OCI-LY1 (cell line): ENCODE results near the gene ING2.

Source experiments
- H2AFZ ChIP-seq: fragments of 200-600 bp; sonication (generic), shearing (Covaris generic); 2 replicates; pipeline ENCODE4 v1.6.0; 2014; ENCODE audit warnings: antibody characterized with exemption, mild to moderate bottlenecking, low read length
- H3F3A ChIP-seq: fragments of 200-600 bp; sonication (generic), shearing (Covaris generic); 2 replicates; pipeline ENCODE4 v1.6.0; 2014; ENCODE audit warnings: mild to moderate bottlenecking, antibody characterized with exemption, low read length, moderate library complexity; ENCODE audit not compliant: insufficient read depth
- H3K27ac ChIP-seq: fragments of 200-600 bp; sonication (generic); 2 replicates; pipeline ENCODE4 v1.5.1; 2014; ENCODE audit warnings: low read length, mixed run types, mild to moderate bottlenecking, low read depth; ENCODE audit not compliant: poor library complexity, severe bottlenecking
- H3K27me3 ChIP-seq: fragments of 200-600 bp; sonication (generic); 2 replicates; pipeline ENCODE4 v1.6.0; 2014; ENCODE audit warnings: antibody characterized with exemption, mild to moderate bottlenecking, low read length, moderate library complexity; ENCODE audit not compliant: insufficient read depth
- H3K36me3 ChIP-seq: fragments of 200-600 bp; sonication (generic); 2 replicates; pipeline ENCODE4 v1.6.1; 2014; ENCODE audit warnings: mild to moderate bottlenecking, antibody characterized with exemption, low read length, moderate library complexity, mixed read lengths; ENCODE audit not compliant: insufficient read depth
- H3K4me1 ChIP-seq: fragments of 200-600 bp; sonication (generic); 2 replicates; pipeline ENCODE4 v1.5.1; 2014; ENCODE audit warnings: mild to moderate bottlenecking, low read length, moderate library complexity; ENCODE audit not compliant: insufficient read depth, severe bottlenecking
- H3K4me2 ChIP-seq: fragments of 200-600 bp; sonication (generic), shearing (Covaris generic); 2 replicates; pipeline ENCODE4 v1.6.1; 2014; ENCODE audit warnings: low read length
- H3K4me3 ChIP-seq: fragments of 200-600 bp; sonication (generic); 2 replicates; pipeline ENCODE4 v1.5.1; 2014; ENCODE audit warnings: low read length, low read depth, mild to moderate bottlenecking, mixed read lengths; ENCODE audit not compliant: poor library complexity, severe bottlenecking
- H3K79me2 ChIP-seq: fragments of 200-600 bp; shearing (Covaris generic); 2 replicates; pipeline ENCODE4 v1.6.1; 2016; ENCODE audit warnings: mixed run types, low read length, mixed read lengths; ENCODE audit not compliant: insufficient read depth
- H3K9ac ChIP-seq: fragments of 200-600 bp; sonication (generic), shearing (Covaris generic); 2 replicates; pipeline ENCODE4 v1.6.1; 2014; ENCODE audit warnings: mild to moderate bottlenecking, low read length, mixed read lengths
- H3K9me2 ChIP-seq: fragments of 200-600 bp; sonication (generic), shearing (Covaris generic); 2 replicates; pipeline ENCODE4 v1.6.1; 2014; ENCODE audit warnings: low read depth, mild to moderate bottlenecking, low read length, mixed read lengths
- H3K9me3 ChIP-seq: fragments of 200-600 bp; shearing (Covaris generic); 2 replicates; pipeline ENCODE4 v1.6.1; 2014; ENCODE audit warnings: low read length, mixed read lengths
- H4K20me1 ChIP-seq: fragments of 200-600 bp; sonication (generic), shearing (Covaris generic); 2 replicates; pipeline ENCODE4 v1.6.0; 2016; ENCODE audit warnings: mild to moderate bottlenecking, low read length; ENCODE audit not compliant: insufficient read depth
- CTCF ChIP-seq: fragments of 200-600 bp; sonication (generic), shearing (Covaris generic); IDR thresholded peaks from 2 replicates; pipeline ENCODE4 v1.5.1; 2017; ENCODE audit warnings: mild to moderate bottlenecking, antibody characterized with exemption, low read length, moderate library complexity, mixed read lengths
- EZH2 ChIP-seq: fragments of 200-600 bp; sonication (generic), shearing (Covaris generic); IDR thresholded peaks from 2 replicates; pipeline ENCODE4 v1.8.0; 2017; ENCODE audit warnings: borderline replicate concordance, mixed run types, mild to moderate bottlenecking, antibody characterized with exemption, low read length, moderate library complexity, mixed read lengths

Gene ING2

GRCh38 chr4:183546376-183546775 is 41.5 kb downstream of the ING2 start:
- Histone ChIP-seq H3K79me2 (no peaks in the 10 kb centered on the region), H3K4me1 (no peaks in the 10 kb centered on the region), H4K20me1 (no peaks in the 10 kb centered on the region), H3K9me3 (no peaks in the 10 kb centered on the region), H3K4me3 (no peak overlapping the region), H3K27me3 (no peaks in the 10 kb centered on the region), H3K9me2 (no peaks in the 10 kb centered on the region), H3K27ac (no peak overlapping the region), H3K36me3 (no peaks in the 10 kb centered on the region), H3K4me2 (no peak overlapping the region), H3K9ac (no peak overlapping the region), H2AFZ (no peak overlapping the region), H3F3A (no peaks in the 10 kb centered on the region)
- no peak for TF ChIP-seq CTCF

GRCh38 chr4:183548306-183548705 is 43.4 kb downstream of the ING2 start:
- H3K4me2 ChIP-seq = no peak overlapping the region
- H3K36me3 ChIP-seq = no peaks in the 10 kb centered on the region
- no peak overlapping the region for H3K4me3 ChIP-seq
- H4K20me1 ChIP-seq = no peaks in the 10 kb centered on the region
- TF ChIP-seq EZH2 (no peak), CTCF (no peak)
- H3K27me3 ChIP-seq = no peaks in the 10 kb centered on the region
- H3K79me2 ChIP-seq = no peaks in the 10 kb centered on the region
- no peak overlapping the region for H2AFZ ChIP-seq
- no peaks in the 10 kb centered on the region for H3K9me3 ChIP-seq
- H3F3A ChIP-seq = no peaks in the 10 kb centered on the region
- H3K9ac ChIP-seq = no peak overlapping the region
- H3K4me1 ChIP-seq = no peaks in the 10 kb centered on the region
- H3K27ac ChIP-seq = no peak overlapping the region
- H3K9me2 ChIP-seq = no peaks in the 10 kb centered on the region

GRCh38 chr4:183550345-183551093 is 45.7 kb downstream of the ING2 start:
- H3K9me3 ChIP-seq = no peaks in the 10 kb centered on the region
- H3K79me2 ChIP-seq = no peaks in the 10 kb centered on the region
- no peak overlapping the region for H3K9ac ChIP-seq
- H3K36me3 ChIP-seq = no peaks in the 10 kb centered on the region
- no peak overlapping the region for H2AFZ ChIP-seq
- H3K9me2 ChIP-seq = no peaks in the 10 kb centered on the region
- H3F3A ChIP-seq = no peaks in the 10 kb centered on the region
- no peaks in the 10 kb centered on the region for H4K20me1 ChIP-seq
- H3K27me3 ChIP-seq = no peaks in the 10 kb centered on the region
- no peaks in the 10 kb centered on the region for H3K4me1 ChIP-seq
- no peak overlapping the region for H3K4me2 ChIP-seq
- TF ChIP-seq CTCF = no peak
- no peak for TF ChIP-seq EZH2
- no peak overlapping the region for H3K4me3 ChIP-seq
- H3K27ac ChIP-seq = no peak overlapping the region
